NCI-H226 (cell line): ENCODE results near the gene FSD2.

Experiments
- DNase-seq: peaks from one replicate; pipeline ENCODE4 v3.0.0-alpha.2; 2015

The FSD2 gene, protein sequence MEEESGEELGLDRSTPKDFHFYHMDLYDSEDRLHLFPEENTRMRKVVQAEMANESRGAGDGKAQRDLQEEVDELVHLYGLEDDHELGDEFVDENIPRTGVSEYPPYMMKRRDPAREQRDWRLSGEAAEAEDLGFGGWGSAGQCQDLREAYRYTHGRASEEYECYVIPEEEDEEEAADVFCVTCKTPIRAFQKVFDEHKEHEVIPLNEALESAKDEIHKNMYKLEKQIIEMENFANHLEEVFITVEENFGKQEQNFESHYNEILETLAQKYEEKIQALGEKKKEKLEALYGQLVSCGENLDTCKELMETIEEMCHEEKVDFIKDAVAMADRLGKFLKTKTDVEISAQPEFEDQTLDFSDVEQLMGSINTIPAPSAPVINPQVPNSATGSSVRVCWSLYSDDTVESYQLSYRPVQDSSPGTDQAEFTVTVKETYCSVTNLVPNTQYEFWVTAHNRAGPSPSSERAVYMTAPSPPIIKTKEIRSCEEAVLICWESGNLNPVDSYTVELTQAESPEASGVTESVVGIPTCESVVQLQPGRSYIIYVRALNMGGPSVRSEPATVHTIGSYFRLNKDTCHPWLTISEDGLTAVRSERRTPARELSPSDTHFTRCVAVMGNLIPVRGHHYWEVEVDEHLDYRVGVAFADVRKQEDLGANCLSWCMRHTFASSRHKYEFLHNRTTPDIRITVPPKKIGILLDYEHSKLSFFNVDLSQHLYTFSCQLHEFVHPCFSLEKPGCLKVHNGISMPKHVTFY

DNA sequence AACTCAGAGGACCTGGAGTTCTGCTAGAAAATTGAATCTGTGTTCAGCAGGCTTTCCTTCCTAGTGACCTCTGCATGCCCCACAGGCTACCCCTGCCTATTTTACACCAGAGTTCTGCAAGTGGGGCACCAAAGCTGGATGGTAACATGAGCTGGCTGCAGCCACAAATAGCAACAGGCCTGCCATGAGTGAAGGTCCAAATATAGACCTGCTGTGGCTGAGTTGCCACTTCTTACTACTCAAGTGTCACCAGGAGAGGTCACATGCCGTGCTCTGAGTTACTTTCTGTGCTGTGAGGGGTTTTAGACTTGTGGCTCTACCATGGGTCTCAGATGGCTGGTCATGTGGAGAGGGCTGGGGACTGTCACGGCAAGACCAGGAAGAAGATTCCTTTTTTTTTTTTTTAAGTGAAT, at the start of gene FSD2:
Gene FSD2 (minus strand): TSS at position 76 of the 413 bp plus-strand sequence. CDS start 18,679 bp downstream, outside the sequence.
- DNase-seq: no peak

DNA sequence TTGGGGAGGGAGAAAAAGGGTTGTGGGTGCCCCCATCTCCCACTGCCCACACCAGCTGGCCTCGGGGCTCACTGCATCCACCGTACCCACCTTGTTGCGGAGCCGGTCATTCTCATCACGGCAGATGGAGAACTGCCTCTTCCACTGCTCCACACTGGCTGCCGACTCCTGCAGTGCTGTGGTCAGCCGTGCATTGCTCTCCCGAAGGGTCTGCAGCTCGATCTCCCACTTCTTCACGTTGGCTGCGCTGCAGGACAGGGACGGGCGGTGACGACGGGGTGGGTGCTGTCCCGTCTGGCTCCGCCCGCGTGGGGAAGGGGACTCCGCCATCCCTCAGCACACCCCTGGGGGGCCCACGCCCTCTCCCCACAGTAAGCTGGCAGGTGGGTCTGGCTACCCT, 48.7 kb upstream of the FSD2 start:
- no peak for DNase-seq

DNA sequence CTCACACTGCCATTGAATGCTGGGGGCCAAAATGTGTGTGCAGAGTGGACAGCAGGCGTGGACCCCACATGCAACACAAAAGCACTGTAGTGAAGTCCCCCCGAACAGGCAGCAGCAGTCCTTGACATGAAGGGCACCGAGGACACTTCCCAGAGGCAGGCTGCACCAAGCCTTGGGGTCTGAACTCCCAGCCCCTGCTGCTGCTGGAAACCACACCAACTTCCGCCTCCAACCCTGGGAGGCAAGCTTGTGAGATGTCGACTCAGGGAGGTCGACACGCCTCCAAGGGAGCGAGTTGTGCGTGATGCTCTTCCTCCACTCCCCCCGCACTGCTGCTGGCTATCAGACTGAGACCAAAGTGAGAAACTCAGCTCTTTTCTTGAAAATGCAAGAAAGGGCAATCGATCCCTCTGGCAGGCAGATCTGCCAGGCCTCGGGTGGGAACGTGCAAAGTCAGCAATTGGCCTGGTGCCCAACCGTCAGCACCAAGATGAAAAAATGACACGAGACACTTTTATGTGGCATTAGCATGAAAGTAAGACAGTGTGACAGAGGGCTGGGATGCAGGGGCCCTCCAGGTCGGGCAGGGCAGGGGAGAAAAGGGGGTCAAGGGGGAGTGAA, 47.2 kb upstream of the FSD2 start:
- no peak for DNase-seq

DNA sequence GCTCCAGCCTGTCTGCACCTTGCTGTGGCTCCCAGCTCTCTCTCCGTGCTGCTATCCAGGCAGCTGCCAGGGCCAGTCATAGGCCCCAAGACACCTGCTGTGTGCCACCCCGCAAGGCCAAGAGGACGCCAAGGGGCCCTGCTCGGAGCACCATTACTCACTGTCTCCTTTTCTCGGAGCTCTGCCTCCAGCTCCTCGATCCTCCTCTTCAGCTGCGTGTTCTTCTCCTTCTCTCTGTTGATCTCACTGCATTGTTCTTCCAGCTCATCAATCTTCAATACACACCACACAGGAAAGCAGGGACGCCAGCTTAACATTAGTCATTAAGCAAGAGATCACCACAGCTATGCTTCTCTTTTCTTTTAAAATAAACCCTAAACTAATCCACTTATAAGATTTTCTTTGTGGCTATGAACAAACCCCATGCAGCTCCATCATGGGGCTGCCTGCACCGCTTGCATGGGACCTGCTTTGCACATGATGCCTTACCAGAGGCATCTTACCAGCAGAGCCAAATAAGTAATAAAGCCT, 46.2 kb upstream of the FSD2 start:
- DNase-seq: no peak

DNA sequence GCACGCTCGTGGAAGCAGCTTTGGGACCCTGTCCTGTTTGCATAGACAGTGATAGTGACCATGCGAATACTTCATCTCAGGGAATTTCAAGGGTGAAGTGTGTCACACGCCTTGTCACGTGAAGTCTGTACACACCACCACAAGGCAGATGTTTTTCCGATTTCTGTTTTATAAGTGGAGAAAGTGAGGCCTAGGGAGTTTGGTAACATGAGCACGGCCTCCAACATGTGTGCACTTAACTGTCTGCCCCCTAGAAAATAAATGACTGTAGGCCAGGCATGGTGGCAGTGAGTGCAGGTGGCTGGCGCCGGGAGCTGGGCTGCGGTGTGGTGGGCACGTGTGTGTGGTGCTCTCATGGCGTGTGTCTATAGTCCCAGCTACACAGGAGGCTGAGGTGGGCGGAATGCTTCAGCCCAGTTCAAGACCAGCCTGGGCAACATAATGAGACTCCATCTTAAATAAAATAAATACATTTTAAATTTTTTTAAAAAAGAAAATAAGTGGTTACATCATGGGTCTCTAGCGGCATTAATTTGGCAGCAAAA, 45.5 kb upstream of the FSD2 start:
- DNase-seq: no peak

DNA sequence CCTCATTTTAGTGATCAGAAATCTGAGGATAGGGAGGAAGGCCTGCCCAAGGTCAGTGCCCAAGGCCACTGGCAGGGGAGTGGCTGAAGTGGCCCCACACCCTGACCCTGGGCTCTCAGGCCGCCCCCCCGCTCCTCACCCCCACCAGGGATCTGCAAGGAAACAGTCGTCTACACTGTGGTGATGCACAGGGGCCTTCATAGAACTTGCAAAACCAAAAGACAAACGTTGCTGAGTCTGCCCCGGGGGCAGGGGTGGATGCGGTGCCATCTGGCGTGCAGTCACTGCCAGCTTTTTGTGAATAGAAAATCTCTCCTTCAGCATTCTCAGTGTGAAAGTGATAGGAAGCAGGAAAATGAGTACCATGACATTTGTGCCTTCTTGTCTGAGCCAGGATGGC, 44.9 kb upstream of the FSD2 start:
- no peak for DNase-seq

DNA sequence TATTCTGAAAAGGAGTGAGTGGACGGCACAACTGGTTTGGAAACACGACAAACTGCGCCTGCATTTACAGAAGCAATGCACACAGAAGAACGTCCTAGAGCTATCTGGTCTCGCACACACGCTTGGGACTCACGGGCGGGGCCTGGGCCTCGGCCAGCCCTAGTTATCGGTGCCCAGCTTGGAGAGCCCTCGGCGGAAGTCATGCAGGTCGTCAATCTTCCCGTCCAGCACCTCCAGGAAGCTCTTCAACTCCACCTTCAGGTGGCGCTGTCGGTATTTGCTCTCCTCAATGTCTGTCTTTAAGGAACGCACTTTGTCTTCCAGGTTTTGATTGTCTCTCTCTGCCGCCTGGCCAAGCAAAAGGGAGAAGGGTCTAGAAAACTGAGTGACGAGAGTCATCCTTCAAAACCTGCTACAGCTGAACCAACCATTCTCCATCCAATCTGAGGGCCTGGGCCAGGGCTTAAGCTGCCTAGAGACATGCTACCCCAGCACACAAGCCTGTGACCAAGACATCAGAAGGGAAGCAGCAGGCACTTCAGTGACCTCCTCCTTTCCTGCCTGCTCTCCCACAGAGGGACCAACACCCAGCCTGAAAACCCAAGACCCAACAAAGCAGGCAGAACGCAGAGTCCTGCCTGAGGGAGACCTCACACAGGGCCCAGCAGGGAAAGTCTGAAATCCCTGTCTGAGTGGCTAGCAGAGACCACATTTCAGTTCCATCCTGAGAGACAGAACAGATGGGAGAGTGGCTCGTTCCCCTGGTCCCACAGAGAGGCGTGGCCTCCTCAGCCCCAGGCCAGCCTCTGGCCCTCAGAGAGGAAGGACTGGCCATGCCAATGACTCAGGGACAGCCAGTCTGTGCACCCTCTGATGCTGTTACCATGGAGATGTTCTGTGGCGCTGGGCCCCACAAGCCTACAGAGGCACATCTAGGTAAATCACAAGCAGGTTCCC, 44.0 kb upstream of the FSD2 start:
- DNase-seq: peak; percentile 81

DNA sequence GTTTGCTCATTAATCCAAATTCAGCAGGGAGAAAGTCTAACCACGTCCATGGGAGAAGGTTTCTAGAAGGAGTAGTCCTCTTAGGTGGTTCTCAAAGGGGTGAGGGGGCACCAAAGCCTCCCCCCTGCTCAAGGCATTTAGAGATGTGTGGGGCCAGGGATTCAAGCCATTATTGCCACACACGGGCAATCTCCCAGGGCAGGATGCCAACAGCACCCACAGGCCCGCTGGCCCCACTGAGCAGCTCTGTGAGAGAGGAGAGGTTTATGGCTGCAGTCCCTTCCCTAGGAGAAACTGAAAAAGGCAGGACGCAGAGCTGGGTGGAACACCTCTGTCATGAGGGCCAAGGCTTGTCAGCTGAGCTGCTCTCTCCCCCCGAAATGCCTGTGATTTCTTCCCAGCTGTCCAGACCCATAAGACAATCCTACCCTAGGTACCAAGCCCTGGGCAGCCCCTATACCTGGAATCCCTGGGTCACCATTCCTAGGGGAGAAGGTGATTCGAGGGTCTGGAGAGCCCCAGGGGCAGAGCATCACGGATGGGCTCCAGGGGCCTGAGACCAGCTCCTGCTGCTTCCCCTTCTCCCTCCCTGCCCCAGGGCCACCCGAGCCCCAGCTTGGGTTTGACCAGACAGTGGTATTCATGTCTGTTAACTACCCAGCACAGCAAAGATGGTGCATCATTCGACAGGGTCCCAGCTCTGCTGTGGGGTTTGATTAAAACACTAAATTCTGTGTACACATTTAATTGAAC, 42.5 kb upstream of the FSD2 start:
- no peak for DNase-seq

DNA sequence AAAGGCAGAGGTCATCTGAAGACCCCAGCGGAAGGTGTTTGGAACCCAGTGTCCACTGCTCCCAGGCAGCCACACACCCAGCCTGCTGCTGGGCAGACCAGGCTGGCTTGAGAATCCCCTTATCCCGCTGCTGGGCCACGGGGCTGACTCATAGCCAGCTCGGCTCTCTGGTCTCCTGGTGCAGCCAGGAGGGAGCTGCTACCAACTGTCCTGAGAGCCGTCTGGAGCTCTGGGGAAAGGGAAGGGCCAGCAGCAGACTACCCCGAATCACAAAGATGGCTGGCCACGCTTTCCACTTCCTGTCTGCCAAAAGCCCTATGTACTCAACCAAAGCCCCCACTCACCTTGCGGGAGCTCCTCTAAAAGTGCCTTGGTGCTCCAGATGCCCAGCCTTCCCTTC, 41.8 kb upstream of the FSD2 start:
- DNase-seq: peak; percentile 22

DNA sequence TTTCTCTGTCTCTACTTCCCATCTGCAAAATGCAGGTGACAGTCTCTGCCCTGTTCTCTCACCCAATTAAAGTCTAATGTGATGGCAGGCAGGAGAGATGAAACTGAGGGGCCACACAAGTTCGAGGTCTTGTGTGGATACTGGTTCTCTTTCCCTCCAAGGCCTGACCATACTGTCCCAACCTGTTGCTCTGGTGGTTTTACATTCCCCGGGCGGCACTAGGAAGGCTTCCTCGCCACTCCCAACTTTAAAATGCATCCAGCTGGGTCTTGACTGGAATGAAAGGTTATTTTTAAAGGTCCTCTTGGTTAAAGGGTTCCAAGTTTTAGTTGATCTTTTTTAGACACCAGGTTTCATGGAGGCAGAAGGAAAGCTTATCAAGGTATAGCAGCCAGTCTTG, 40.8 kb upstream of the FSD2 start:
- no peak for DNase-seq

DNA sequence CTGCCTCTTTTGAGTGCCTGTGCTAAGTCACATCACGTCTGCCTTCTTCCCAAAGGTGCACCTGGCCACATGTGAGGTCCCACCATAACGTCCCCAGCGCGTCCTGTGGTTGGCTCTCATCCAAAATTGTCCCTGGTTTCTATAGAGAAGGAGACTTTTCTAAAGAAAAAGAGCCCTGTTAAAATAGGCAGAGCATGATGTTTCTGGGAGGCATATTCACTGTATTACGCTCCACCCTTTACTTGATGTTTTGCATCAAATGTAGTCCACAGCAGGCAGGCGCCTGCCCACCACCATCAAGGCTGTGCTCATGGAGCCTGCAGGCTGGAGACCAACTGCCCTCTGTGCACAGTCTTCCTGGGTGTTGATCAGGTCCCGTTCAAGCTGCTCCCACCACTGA, 39.8 kb upstream of the FSD2 start:
- DNase-seq: no peak

DNA sequence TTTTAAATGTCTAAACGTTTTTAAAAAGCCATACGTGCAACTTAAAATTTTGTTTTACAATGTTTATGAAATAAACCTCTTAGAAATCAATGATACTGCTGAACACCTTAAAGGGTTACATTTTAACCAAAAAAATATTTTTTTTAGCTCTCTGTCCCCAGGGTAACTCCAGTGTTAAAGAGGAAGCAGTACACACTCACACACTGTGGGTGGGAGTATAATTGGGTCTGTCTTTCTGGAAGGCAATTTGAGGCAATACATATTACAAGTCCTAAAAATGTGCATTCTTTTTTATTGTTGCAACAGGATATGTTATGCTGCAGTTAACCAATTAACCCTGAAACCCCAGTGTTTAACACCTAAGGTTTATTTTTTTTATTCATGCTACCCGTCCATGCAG, 37.7 kb upstream of the FSD2 start:
- DNase-seq: no peak

DNA sequence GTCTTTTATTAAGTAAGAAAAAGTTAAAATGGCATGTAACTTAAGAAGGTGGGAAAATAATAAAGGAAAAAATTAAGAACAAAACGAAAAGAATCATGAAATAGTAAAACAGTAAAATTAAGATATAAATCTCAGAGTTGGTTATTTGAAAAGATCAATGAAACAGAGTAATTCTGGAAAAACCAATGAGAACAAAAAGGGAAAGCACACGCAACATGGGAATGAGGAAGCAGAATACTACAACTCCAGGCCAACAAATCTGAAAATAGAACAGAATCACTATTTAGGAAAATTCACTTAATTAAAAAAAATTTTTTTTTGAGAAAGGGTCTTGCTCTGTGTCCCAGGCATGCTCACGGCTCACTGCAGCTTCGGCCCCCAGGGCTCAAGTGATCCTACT, 34.3 kb upstream of the FSD2 start:
- DNase-seq: no peak

DNA sequence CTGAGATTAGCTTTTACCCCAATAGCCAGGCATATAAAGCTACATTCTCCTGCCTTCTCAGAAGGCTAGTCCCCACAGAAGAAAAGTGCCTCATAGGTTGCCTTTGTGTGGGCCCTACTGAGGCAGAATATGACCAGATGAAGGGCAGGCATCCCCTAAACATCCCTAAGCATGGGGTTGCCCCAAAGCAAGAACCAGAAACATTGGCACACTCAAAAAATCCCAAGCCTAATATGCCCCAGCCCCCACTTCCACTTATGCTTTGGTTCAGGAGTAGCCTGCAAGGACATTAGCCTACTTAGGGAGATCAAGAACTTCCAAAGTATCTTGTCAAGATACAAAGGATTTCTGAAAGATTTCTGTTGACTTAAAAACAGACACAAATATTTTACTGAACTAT, 33.3 kb upstream of the FSD2 start:
- DNase-seq: no peak

DNA sequence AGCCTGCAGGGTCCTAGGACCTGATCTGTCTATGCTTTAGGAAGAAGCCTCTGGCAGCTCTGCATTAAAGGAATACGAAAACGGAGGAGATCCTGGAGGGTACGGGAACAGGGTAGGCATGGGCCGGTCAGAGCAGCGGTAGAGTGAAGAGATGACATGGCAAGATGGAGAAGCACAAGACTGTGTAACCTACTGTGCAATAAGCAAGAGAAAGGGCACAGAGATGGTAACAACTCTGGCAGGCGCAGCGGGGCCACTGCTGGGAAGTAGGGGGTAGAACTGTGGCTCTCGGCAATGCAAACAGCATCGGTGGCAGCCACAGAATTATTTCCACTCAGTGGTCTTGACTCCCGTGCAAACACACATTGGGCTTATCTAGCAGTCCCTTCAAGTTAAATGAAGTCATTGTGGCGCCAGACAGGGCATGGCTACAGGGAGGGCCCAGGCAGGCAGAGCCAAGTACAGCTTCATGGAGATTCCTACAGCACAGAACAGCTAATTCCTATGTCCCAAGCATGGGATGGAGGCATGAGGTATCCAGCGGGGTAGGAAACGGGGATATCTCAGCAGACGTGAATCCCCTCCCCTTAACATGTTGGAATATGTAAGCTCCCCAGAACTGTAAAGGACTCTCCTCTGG, 32.3 kb upstream of the FSD2 start:
- no peak for DNase-seq

DNA sequence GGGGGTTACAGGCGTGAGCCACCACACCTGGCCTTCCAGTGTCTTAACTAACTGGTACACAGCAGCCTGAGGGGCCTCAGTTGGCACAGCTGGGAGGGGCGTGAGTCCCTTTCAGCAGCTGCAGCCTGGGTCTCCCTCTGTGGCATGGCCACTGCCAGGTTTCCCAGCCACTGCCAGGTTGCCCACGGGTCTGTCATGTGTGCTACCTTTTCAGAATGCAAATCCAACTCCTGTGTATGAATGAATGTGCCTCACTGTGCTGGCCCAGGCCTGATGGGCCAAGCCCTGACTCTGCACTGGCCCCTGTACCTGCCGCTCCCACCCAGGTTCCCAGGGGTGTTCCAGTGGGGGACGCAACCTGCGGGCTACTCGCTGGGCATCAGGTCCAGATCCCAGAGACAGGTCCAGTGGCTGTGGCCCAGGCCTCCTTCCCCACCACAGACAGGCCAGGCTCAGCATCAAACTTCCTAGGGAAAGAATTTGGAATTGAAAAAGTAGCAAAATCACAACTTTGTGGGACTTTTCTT, 29.6 kb upstream of the FSD2 start:
- no peak for DNase-seq

DNA sequence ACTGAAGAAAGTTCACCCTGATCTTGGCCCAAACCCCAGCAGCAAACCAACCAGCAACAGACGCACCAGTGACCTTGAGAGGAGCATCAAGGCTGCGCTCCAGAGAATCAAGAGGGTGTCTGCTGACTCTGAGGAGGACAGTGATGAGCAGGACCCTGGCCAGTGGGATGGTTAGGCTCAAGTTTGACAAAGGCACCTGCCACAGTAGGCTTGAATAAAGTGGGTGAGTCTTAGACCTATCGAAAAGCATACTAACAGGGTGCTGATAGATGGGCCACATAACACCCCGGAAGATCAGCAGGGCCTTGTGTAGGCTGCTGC, 27.5 kb upstream of the FSD2 start:
- DNase-seq: no peak

DNA sequence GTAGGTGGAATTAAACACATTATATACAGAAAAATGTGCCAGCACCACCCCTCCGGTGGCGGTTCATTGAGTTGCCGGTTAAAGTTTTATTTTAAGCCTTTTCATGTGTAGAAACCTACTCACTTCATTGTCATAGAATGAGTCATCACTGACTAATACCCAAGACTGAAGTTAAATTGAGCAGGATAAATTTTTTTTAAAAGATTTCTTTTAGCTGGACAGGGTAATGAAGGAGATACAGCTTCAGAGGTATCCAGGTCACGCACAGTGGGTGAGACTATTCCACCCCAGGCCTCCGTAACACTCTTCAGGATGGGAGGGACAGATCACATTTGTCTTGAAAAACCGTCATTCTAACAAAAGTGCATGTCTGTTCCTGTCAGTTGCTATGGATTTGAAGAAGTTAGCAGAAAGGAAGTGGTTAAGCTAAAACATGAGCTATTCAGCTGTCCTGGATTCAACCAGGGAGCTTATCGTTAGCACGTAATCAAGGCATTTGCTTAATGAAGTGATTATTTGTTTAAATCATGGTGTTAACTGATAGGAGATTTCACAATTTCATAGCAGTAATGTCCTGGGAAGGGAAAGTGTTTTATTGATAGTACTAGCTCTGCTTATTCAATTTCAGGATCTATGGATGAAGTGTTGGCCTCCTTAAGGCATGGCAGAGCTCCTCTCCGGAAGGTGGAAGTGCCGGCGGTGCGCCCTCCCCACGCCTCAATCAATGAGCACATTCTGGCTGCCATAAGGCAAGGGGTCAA, 26.9 kb upstream of the FSD2 start:
- DNase-seq: peak; percentile 85

DNA sequence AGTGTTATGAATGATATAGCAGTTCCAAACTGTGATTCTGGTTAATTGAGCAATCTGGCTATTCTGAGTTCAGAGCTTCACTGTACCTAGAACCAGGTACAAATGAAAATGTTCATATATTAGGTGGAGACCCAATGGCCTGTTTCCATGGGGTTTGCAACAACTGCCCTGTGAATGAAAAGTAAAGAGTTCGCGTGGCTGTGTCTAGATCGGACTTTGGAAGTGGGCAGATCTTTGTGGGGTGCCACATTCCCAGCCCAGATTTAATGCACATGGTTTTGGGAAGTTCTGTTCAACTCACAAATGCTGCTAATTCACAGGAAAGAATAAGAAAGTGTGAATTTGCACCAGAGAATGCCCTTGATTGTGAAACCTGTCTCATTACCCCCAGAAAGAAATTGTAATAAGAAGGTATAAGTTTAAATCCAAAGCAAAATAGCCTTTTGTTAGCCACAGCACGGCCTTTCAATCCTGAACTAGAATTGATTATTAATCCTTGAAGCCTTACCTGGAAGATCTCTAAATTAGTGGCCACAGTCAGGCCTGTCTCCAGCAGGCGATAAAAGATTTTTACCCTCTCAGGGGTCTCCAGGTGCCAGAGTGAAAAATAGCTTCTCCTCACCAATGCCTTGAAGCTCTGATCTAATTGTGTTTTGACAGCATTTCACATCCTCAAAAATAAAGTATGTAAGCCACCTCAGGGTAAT, 26.2 kb upstream of the FSD2 start:
- no peak for DNase-seq
